T-helper 2 cell treated with Interferon-gamma antibody and Interleukin-4, amounts not matched to agents 5 μg/mL and 100 μg/mL, for 36 hours (primary cell): ENCODE results near the gene BLOC1S3.

Experiments used
- DNase-seq: peaks from one replicate; pipeline ENCODE4 v3.0.0; 2021; ENCODE audit warnings: low spot score
- H3K27ac Mint-ChIP-seq: one replicate; pipeline ENCODE4 v1.8.0; 2021; ENCODE audit warnings: mild to moderate bottlenecking, mixed read lengths
- H3K27me3 Mint-ChIP-seq: one replicate; pipeline ENCODE4 v1.8.0; 2021; ENCODE audit warnings: low read depth, mixed read lengths
- H3K36me3 Mint-ChIP-seq: one replicate; pipeline ENCODE4 v1.8.0; 2021; ENCODE audit warnings: low read depth, mixed read lengths
- H3K4me1 Mint-ChIP-seq: one replicate; pipeline ENCODE4 v1.8.0; 2021; ENCODE audit warnings: low read depth, mixed read lengths
- H3K4me3 Mint-ChIP-seq: one replicate; pipeline ENCODE4 v1.8.0; 2022; ENCODE audit warnings: mild to moderate bottlenecking, moderate library complexity, mixed read lengths
- H3K9me3 Mint-ChIP-seq: one replicate; pipeline ENCODE4 v1.8.0; 2021; ENCODE audit warnings: mixed read lengths

BLOC1S3 gene

GRCh38 chr19:45162608-45163143, 15.9 kb upstream of the BLOC1S3 start:
- H3K9me3 Mint-ChIP-seq: no peaks in the 10 kb centered on the region
- H3K4me3 Mint-ChIP-seq: no peak overlapping the region
- H3K4me1 Mint-ChIP-seq: peaks cover 17% of the 10 kb centered on the region
- no peak for DNase-seq
- no peak overlapping the region for H3K27ac Mint-ChIP-seq
- H3K36me3 Mint-ChIP-seq: no peaks in the 10 kb centered on the region
- peaks cover 9% of the 10 kb centered on the region for H3K27me3 Mint-ChIP-seq

GRCh38 chr19:45163156-45163555, 15.4 kb upstream of the BLOC1S3 start:
- H3K4me3 Mint-ChIP-seq: no peak overlapping the region
- H3K27me3 Mint-ChIP-seq: peaks cover 6% of the 10 kb centered on the region
- no peak for DNase-seq
- no peak overlapping the region for H3K27ac Mint-ChIP-seq
- H3K9me3 Mint-ChIP-seq: no peaks in the 10 kb centered on the region
- H3K4me1 Mint-ChIP-seq: peaks cover 17% of the 10 kb centered on the region
- H3K36me3 Mint-ChIP-seq: peaks cover under 1% of the 10 kb centered on the region

- Mint-ChIP-seq H3K4me3 (peak overlapping the region; percentile 42), H3K36me3 (peaks cover 3% of the 10 kb centered on the region), H3K4me1 (peaks cover 17% of the 10 kb centered on the region), H3K9me3 (no peaks in the 10 kb centered on the region), H3K27me3 (peaks cover 3% of the 10 kb centered on the region), H3K27ac (peak overlapping the region; percentile 80)
- DNase-seq: no peak
Measured at GRCh38 chr19:45163751-45164460, 14.7 kb upstream of the BLOC1S3 start.

- H3K4me1 Mint-ChIP-seq: peaks cover 18% of the 10 kb centered on the region
- peak; percentile 81 for DNase-seq
- no peak overlapping the region for H3K4me3 Mint-ChIP-seq
- H3K36me3 Mint-ChIP-seq: peaks cover 3% of the 10 kb centered on the region
- no peak overlapping the region for H3K27ac Mint-ChIP-seq
- H3K9me3 Mint-ChIP-seq: no peaks in the 10 kb centered on the region
- peaks cover 3% of the 10 kb centered on the region for H3K27me3 Mint-ChIP-seq
Measured at GRCh38 chr19:45164577-45165335, 13.8 kb upstream of the BLOC1S3 start.

- H3K4me1 Mint-ChIP-seq: peaks cover 31% of the 10 kb centered on the region
- no peak for DNase-seq
Measured at GRCh38 chr19:45166723-45167252, 11.8 kb upstream of the BLOC1S3 start.

GRCh38 chr19:45168767-45169351, 9.7 kb upstream of the BLOC1S3 start:
- Mint-ChIP-seq H3K4me3 (no peak overlapping the region), H3K36me3 (peaks cover 8% of the 10 kb centered on the region), H3K4me1 (peaks cover 38% of the 10 kb centered on the region), H3K9me3 (no peaks in the 10 kb centered on the region), H3K27me3 (no peaks in the 10 kb centered on the region), H3K27ac (peak overlapping the region; percentile 49)
- no peak for DNase-seq

More at GRCh38 chr19:45166723-45167252, 11.8 kb upstream of the BLOC1S3 start:
- H3K9me3 Mint-ChIP-seq: no peaks in the 10 kb centered on the region
- H3K27ac Mint-ChIP-seq: peak overlapping the region; percentile 63
- no peaks in the 10 kb centered on the region for H3K27me3 Mint-ChIP-seq
- H3K4me3 Mint-ChIP-seq: no peak overlapping the region
- H3K36me3 Mint-ChIP-seq: peaks cover 8% of the 10 kb centered on the region

- peaks cover 8% of the 10 kb centered on the region for H3K36me3 Mint-ChIP-seq
- H3K27ac Mint-ChIP-seq: peak overlapping the region; percentile 65
- H3K9me3 Mint-ChIP-seq: no peaks in the 10 kb centered on the region
Measured at GRCh38 chr19:45169602-45170001, 9.0 kb upstream of the BLOC1S3 start.

GRCh38 chr19:45170146-45171106, 8.2 kb upstream of the BLOC1S3 start:
- peaks cover 35% of the 10 kb centered on the region for H3K4me1 Mint-ChIP-seq
- H3K36me3 Mint-ChIP-seq: peaks cover 10% of the 10 kb centered on the region
- H3K9me3 Mint-ChIP-seq: no peaks in the 10 kb centered on the region
- no peaks in the 10 kb centered on the region for H3K27me3 Mint-ChIP-seq
- peak overlapping the region; percentile 87 for H3K4me3 Mint-ChIP-seq
- no peak for DNase-seq
- H3K27ac Mint-ChIP-seq: peak overlapping the region; percentile 97

More at GRCh38 chr19:45169602-45170001, 9.0 kb upstream of the BLOC1S3 start:
- H3K27me3 Mint-ChIP-seq: no peaks in the 10 kb centered on the region
- peaks cover 35% of the 10 kb centered on the region for H3K4me1 Mint-ChIP-seq
- DNase-seq: no peak
- H3K4me3 Mint-ChIP-seq: no peak overlapping the region

GRCh38 chr19:45171211-45171623, 7.4 kb upstream of the BLOC1S3 start:
- peaks cover 35% of the 10 kb centered on the region for H3K4me1 Mint-ChIP-seq
- peak; percentile 59 for DNase-seq
- no peaks in the 10 kb centered on the region for H3K9me3 Mint-ChIP-seq
- H3K4me3 Mint-ChIP-seq: peak overlapping the region; percentile 87
- peak overlapping the region; percentile 97 for H3K27ac Mint-ChIP-seq
- peaks cover 11% of the 10 kb centered on the region for H3K36me3 Mint-ChIP-seq
- H3K27me3 Mint-ChIP-seq: no peaks in the 10 kb centered on the region

GRCh38 chr19:45172173-45172572, 6.4 kb upstream of the BLOC1S3 start:
- Mint-ChIP-seq H3K4me3 (peak overlapping the region; percentile 71), H3K4me1 (peaks cover 32% of the 10 kb centered on the region), H3K36me3 (peaks cover 11% of the 10 kb centered on the region)

GRCh38 chr19:45172611-45173208, 5.9 kb upstream of the BLOC1S3 start:
- peak overlapping the region; percentile 74 for H3K27ac Mint-ChIP-seq
- no peaks in the 10 kb centered on the region for H3K9me3 Mint-ChIP-seq
- peak overlapping the region; percentile 71 for H3K4me3 Mint-ChIP-seq
- H3K4me1 Mint-ChIP-seq: peaks cover 31% of the 10 kb centered on the region
- H3K27me3 Mint-ChIP-seq: no peaks in the 10 kb centered on the region
- no peak for DNase-seq
- H3K36me3 Mint-ChIP-seq: peaks cover 11% of the 10 kb centered on the region

More at GRCh38 chr19:45172173-45172572, 6.4 kb upstream of the BLOC1S3 start:
- H3K27ac Mint-ChIP-seq: peak overlapping the region; percentile 74
- H3K9me3 Mint-ChIP-seq: no peaks in the 10 kb centered on the region
- no peaks in the 10 kb centered on the region for H3K27me3 Mint-ChIP-seq
- no peak for DNase-seq

- Mint-ChIP-seq H3K4me1 (peaks cover 31% of the 10 kb centered on the region), H3K4me3 (no peak overlapping the region)
Measured at GRCh38 chr19:45173816-45174215, 4.8 kb upstream of the BLOC1S3 start.

More at GRCh38 chr19:45173816-45174215, 4.8 kb upstream of the BLOC1S3 start:
- H3K9me3 Mint-ChIP-seq: no peaks in the 10 kb centered on the region
- H3K36me3 Mint-ChIP-seq: peaks cover 11% of the 10 kb centered on the region
- no peak overlapping the region for H3K27ac Mint-ChIP-seq
- no peaks in the 10 kb centered on the region for H3K27me3 Mint-ChIP-seq
- DNase-seq: no peak
